HS-5 (cell line): ENCODE results near the gene MGAT3.

Experiments
- DNase-seq: peaks from one replicate; pipeline ENCODE4 v3.0.0-alpha.2; 2012; ENCODE audit warnings: low read depth

MGAT3 gene

GRCh38 chr22:39452740-39453040 is 4.1 kb upstream of the MGAT3 start:
- DNase-seq = no peak

- DNase-seq = no peak
Measured at GRCh38 chr22:39453765-39454378, 2.9 kb upstream of the MGAT3 start.

GRCh38 chr22:39454385-39454871 is 2.4 kb upstream of the MGAT3 start:
- no peak for DNase-seq

GRCh38 chr22:39457198-39457555 is 365 bp downstream of the MGAT3 start:
- no peak for DNase-seq

- no peak for DNase-seq
Measured at GRCh38 chr22:39457556-39458443, 988 bp downstream of the MGAT3 start.

GRCh38 chr22:39458444-39459083 is 1.8 kb downstream of the MGAT3 start:
- no peak for DNase-seq

GRCh38 chr22:39459681-39460080 is 2.9 kb downstream of the MGAT3 start:
- DNase-seq = no peak

- DNase-seq = no peak
Measured at GRCh38 chr22:39462443-39463221, 5.8 kb downstream of the MGAT3 start.

- DNase-seq = no peak
Measured at GRCh38 chr22:39463277-39463676, 6.5 kb downstream of the MGAT3 start.

GRCh38 chr22:39463931-39464390 is 7.1 kb downstream of the MGAT3 start:
- no peak for DNase-seq

GRCh38 chr22:39466228-39467006 is 9.6 kb downstream of the MGAT3 start:
- no peak for DNase-seq

GRCh38 chr22:39467390-39467895 is 10.6 kb downstream of the MGAT3 start:
- no peak for DNase-seq

- DNase-seq = no peak
Measured at GRCh38 chr22:39468487-39469325, 11.9 kb downstream of the MGAT3 start.

- DNase-seq = no peak
Measured at GRCh38 chr22:39469326-39469680, 12.5 kb downstream of the MGAT3 start.

- DNase-seq = no peak
Measured at GRCh38 chr22:39469681-39470450, 13.1 kb downstream of the MGAT3 start.

- no peak for DNase-seq
Measured at GRCh38 chr22:39470451-39471291, 13.9 kb downstream of the MGAT3 start.

GRCh38 chr22:39471381-39472141 is 14.7 kb downstream of the MGAT3 start:
- no peak for DNase-seq
